GM18517 (cell line): Measurements from ENCODE around the gene TANC1.

Experiments
- ATAC-seq: cut with Tn5 transposase; IDR thresholded peaks from one replicate; pipeline ENCODE4 v1.9.1; 2021; ENCODE audit warnings: mild to moderate bottlenecking, moderate library complexity; ENCODE audit not compliant: unreplicated experiment

The TANC1 gene

GRCh38 chr2:158993721-158994587 lies 25.5 kb downstream of the TANC1 start:
- ATAC-seq: no peak

DNA sequence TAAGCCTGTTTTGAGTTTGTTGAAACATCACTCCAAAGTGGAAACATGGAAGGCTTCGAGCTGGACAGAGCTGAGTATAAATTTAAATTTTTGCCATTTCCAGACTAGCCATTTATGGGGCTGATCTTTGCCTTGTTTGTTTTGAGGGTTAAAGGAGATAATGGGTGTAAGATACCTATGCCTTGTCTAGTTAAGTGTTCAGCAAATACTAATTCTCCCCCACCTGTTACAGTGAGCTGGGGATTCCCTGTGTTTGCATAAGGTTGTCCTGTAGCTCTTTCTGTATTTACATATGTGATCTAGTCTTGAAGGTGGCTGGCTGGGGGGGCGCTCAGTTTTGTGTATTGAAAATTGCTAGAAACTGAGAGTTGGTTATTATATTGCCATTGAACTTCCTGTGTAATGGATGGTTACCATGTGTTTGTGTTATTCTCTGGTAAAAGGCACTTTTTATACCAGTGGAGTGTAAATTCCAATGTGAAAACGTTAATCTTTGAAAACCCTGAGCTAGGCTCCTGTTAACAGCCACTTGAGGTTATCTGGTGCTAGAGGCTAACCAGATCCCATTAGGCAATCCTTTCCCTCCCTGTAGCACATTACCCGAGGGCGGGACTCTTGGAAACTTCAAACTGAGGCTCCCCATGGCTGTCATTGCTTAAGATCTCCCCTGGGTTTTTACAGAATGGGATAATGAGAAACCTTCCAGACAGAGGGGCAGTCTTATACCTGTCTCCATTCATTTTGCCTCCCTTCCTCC lies 26.7 kb downstream of the TANC1 start:
- ATAC-seq: no peak

GRCh38 chr2:158995677-158996049 lies 27.2 kb downstream of the TANC1 start:
- ATAC-seq: no peak

DNA sequence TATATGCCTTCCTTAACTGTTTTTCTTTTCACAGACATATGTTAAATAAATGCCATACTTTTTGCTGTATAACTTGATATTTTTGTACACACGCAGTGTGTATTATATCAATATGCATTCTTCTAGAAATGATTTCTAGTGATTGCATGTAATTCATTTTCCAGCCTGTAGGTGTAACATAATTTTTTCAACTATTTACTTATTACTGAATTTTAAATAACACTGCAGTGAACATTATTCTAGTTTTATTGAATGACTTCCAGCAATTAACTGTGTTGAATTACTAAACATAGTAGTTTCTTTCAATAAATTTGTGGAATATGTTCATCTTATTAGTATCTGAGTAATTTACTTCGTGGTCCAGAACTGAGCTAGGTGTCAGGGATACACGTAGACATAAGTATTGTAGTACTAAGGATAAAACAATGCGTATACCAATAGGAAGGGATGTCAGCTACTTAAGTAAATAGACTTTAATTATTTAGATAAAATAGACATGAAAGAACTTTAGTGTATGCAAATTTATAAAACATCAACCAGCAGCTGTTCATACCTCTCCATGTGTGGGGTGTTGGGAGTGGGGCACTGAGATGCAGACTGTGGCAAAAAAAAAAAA lies 28.0 kb downstream of the TANC1 start:
- ATAC-seq: no peak

- no peak for ATAC-seq
Measured at GRCh38 chr2:158997037-158997790, 28.8 kb downstream of the TANC1 start.

GRCh38 chr2:158998551-158999248 lies 30.3 kb downstream of the TANC1 start:
- ATAC-seq: no peak

- no peak for ATAC-seq
Measured at GRCh38 chr2:158999458-158999857, 31.0 kb downstream of the TANC1 start.

- ATAC-seq: no peak
Measured at GRCh38 chr2:159000072-159000471, 31.6 kb downstream of the TANC1 start.

DNA sequence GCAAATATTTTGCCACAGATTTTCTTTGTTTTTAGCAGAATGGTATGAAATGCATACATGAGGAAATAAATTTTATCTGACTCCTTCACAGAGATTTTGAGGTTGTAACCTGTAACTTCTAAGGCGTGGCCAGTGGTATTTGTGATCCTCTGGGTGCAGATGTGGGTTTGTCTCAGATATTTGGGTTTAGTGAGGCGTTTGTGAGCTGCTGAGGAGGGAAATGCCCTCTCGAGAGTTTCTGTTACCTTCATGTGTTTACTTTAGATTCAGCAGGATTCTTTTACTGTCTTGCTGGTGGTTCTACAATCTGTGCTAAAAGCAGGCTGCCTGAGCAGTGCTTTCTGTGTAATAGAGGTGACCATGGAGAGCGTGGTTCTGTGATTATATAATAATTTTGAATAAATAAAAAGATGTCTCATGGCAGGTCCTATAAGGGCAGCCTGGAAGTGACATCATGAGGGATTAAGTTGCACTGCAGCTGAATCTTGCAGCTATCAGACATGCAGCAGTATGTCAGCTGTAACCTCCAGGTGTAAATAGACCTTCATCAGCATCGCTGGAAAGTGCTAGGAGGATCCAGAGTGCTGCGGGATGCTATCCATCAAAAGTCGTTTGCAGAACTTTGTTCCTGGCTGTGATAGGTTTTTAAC lies 34.1 kb downstream of the TANC1 start:
- ATAC-seq: no peak

DNA sequence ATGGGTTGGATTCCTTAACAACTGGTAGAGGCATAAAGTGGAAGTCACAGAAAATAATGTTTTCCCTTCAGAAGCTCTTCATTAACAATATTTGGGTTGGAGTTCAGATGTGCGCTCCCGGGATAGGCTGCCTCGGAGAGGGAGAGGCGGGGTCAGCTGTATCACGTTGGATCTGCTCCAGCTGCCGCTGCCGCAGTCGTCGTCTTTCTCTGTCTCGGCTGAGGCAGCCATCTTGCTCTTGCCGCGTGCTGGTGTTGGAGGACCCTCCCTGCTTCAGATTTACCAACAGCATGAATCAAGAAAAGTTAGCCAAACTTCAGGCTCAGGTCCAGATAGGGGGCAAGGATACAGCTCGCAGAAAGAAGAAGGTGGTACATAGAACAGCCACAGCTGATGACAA lies 35.1 kb downstream of the TANC1 start:
- no peak for ATAC-seq

DNA sequence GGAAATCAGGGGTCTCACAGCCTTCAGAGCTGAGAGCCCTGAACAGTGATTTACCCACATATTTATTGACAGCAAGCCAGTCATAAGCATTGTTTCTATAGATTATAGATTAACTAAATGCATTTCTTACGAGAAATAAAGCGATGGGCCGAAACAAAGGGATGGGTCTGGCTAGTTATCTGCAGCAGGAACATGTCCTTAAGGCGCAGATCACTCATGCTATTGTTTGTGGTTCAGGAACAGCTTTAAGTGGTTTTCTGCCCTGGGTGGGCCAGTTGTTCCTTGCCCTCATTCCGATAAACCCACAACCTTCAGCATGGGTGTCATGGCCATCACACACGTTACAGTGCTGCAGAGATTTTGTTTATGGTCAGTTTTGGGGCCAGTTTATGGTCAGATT lies 36.4 kb downstream of the TANC1 start:
- no peak for ATAC-seq

DNA sequence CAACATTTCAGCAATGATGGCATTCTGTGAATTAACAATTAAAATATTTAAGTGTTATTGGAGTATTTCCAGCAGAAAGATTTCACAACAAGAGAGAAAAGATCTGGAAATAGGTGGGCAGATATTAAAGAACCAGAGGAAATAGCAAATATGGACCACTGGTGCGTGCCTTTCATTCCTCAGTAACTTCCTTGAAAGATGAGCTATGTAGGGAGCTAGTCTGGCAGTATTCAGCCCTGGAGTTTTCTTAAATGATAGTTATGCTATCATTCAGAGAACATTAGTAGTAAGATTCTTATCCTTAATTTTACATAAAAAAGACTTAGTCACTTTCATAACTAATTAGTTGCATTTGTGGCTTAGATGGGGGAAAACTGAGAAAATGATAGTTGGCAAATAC lies 41.5 kb downstream of the TANC1 start:
- ATAC-seq: no peak

DNA sequence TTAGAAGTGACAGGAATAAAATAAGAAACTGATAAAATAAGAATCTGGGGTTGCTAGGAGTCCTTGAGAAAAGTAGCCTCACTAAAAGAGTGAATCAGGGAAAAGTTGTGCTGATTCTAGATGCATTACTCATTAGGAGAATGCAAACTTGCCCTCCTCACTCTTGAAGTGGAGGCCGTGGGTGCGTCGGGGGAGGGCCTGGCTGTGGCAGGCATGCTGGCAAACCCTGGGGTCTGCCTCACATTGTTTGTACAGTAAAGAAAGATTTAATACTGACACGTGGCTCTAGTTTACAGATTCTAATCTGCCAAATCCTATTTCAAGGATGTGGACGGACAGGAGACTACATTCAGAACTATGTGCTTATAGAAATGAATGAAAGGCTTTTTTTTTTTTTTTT lies 41.9 kb downstream of the TANC1 start:
- no peak for ATAC-seq

DNA sequence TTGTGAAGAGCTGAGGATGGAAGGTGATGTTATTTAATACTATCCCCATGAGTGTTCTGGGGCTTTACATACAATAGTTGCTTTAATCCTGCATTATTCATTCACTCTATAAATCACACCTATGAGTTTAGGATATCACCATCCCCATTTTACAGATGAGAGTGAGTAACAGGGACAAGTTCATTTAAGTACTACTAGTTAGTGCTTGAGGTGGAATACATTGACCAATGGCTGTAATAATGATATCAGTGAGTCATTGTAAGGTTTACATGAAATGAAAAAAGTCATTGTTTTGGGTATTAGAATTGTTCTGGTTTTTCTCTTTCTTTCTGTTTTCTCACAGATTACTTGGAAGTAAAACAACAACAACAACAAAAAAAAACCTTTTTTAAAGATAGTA lies 42.5 kb downstream of the TANC1 start:
- no peak for ATAC-seq

DNA sequence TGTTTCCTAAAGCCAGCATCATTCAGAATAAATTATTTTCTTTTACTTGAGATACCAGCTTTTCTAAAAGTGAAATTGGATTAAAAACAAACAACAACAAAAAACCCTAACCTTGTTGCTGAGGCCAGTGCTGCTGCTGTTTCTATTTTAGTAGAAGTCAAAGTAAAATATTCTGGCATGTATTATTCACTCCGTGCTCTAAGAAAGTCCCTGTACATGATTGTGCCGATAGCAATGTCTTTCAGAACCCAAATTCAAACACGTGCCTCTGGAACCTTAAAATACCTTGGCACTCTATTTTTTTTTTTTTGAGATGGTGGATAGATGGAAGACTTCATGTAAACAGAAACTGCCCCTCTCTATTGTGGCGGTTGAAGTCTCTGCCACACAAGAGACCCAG lies 43.7 kb downstream of the TANC1 start:
- no peak for ATAC-seq

GRCh38 chr2:159013103-159013502 lies 44.7 kb downstream of the TANC1 start:
- ATAC-seq: no peak

GRCh38 chr2:159015174-159015573 lies 46.7 kb downstream of the TANC1 start:
- ATAC-seq: no peak

DNA sequence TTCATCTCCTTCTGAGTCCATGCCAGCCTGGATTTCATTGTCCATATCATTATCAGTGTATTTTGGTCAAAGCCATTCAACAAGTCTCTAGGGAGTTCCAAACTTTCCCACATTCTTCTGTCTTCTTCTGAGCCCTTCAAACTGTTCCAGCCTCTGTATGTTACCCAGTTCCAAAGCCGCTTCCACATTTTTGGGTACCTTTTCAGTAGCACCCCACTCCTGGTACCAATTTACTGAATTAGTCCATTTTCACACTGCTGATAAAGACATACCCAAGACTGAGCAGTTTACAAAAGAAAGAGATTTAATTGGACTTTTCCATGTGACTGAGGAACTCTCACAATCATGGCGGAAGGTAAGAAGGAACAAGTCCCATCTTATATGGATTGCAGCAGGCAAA lies 47.4 kb downstream of the TANC1 start:
- no peak for ATAC-seq

DNA sequence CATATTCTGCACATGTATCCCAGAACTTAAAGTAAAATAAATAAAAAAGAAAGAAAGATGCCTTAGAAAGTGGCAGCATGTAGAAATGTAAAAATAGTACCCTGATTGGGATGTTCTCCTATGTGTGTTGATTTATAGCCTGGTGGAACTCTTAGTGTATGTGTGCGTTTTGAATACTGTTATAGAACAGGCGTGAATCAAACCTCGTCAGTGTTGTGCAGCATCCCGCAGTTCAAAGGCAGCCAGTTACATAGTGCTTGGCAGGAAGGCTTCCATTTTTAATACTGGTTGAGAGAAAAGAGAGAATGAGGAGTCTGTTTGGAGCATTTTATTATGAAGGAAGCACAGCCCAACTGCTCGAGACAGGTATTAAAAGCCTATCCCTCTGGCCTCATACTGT lies 49.4 kb downstream of the TANC1 start:
- no peak for ATAC-seq

DNA sequence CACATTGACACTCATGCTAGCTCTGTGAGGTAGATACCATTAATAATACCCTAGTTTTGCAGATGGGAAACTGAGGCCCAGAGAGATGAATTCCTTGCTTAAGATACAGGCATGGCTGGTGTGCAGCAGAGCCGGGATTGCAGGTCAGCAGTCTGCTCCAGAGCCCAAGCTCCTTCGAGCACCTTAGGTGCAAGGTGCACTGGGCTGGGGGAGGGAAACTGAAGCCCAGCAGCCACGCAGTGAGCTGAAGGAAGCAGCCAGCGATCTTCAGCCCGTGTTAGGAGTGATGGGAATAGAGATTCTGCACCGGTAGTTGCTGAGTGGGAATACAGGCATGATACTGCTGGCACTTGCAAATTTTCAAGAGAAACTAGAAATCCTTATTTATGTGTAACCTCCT lies 50.6 kb downstream of the TANC1 start:
- ATAC-seq: no peak
